Stimulated activated CD8-positive, alpha-beta memory T cell treated with anti-CD3 and anti-CD28 coated beads, Interleukin-4, amount 100 ng/mL, for 4 hours (primary cell): ENCODE data around the gene CSTF1.
"Not testable (repeated sequence)": the region's sequence is repeated elsewhere in the genome, so short reads cannot be mapped to it uniquely, and the experiment has no call there.

Experiments
- DNase-seq, 2 donors: peaks; one replicate each; pipeline ENCODE4 v3.0.0-alpha.2; 2020; ENCODE audit warnings: low read depth in 2 of 2, low spot score in 1 of 2

The CSTF1 gene

GRCh38 chr20:56403465-56403864, 11.0 kb downstream of the CSTF1 start:
- DNase-seq = no peak

- DNase-seq = not testable (repeated sequence)
Observed at GRCh38 chr20:56405356-56405755, 12.9 kb downstream of the CSTF1 start.

- no peak for DNase-seq
Observed at GRCh38 chr20:56406910-56407309, 14.5 kb downstream of the CSTF1 start.

GRCh38 chr20:56409521-56409920, 17.1 kb downstream of the CSTF1 start:
- DNase-seq = no peak

GRCh38 chr20:56409956-56410355, 17.5 kb downstream of the CSTF1 start:
- no peak for DNase-seq

GRCh38 chr20:56411287-56411686, 18.8 kb downstream of the CSTF1 start:
- DNase-seq = not testable (repeated sequence)

- DNase-seq = no peak
Observed at GRCh38 chr20:56411759-56412472, 19.5 kb downstream of the CSTF1 start, which contains the start of gene CASS4. Gene CASS4 (plus strand): TSS chr20:56412260. CDS start chr20:56412459, 199 bp downstream.

GRCh38 chr20:56412473-56412790, 20.0 kb downstream of the CSTF1 start:
- no peak for DNase-seq

- no peak for DNase-seq
Observed at GRCh38 chr20:56412949-56413348, 20.5 kb downstream of the CSTF1 start.

GRCh38 chr20:56414842-56415765, 22.7 kb downstream of the CSTF1 start:
- peak in 1 of 2 donors; percentile 46 for DNase-seq

GRCh38 chr20:56417402-56417801, 25.0 kb downstream of the CSTF1 start:
- no peak for DNase-seq

GRCh38 chr20:56417911-56418310, 25.5 kb downstream of the CSTF1 start:
- DNase-seq = no peak

- no peak for DNase-seq
Observed at GRCh38 chr20:56418385-56418861, 26.0 kb downstream of the CSTF1 start.

- DNase-seq = no peak
Observed at GRCh38 chr20:56420028-56420427, 27.6 kb downstream of the CSTF1 start.

GRCh38 chr20:56420940-56421688, 28.7 kb downstream of the CSTF1 start:
- DNase-seq = no peak

- no peak for DNase-seq
Observed at GRCh38 chr20:56422076-56422823, 29.8 kb downstream of the CSTF1 start.

- no peak for DNase-seq
Observed at GRCh38 chr20:56422824-56423189, 30.4 kb downstream of the CSTF1 start.

- no peak for DNase-seq
Observed at GRCh38 chr20:56423211-56423610, 30.8 kb downstream of the CSTF1 start.

GRCh38 chr20:56423886-56424285, 31.4 kb downstream of the CSTF1 start:
- no peak for DNase-seq

- DNase-seq = no peak
Observed at GRCh38 chr20:56424931-56425330, 32.5 kb downstream of the CSTF1 start.

GRCh38 chr20:56426026-56426425, 33.6 kb downstream of the CSTF1 start:
- DNase-seq = no peak
